Smooth muscle cell (in vitro differentiated cells): ENCODE measurements around the gene LRWD1. TPM values are rescaled to one million over a fixed set of nuclear protein-coding genes. Genes with fewer than 3 reads are reported as not detected.

Experiments used
- DNase-seq: peaks from one replicate; lab custom pipeline; 2025; ENCODE audit not compliant: unreplicated experiment; lab: John Stamatoyannopoulos, UW
- H2AFZ ChIP-seq: fragments of 200-600 bp; sonication (generic); 2 replicates; pipeline ENCODE4 v1.6.0; 2016; ENCODE audit warnings: antibody characterized with exemption, low read depth, mild to moderate bottlenecking
- H3F3A ChIP-seq: fragments of 200-600 bp; sonication (generic); 2 replicates; pipeline ENCODE4 v1.6.0; 2017; ENCODE audit warnings: antibody characterized with exemption, low read depth
- H3K27ac ChIP-seq: fragments of 200-600 bp; sonication (generic); 2 replicates; pipeline ENCODE4 v1.5.1; 2016; ENCODE audit warnings: low read depth, mild to moderate bottlenecking
- H3K27me3 ChIP-seq: fragments of 200-600 bp; sonication (generic); 2 replicates; pipeline ENCODE4 v1.6.1; 2016; ENCODE audit warnings: low read depth, mild to moderate bottlenecking
- H3K36me3 ChIP-seq: fragments of 200-600 bp; sonication (generic); 2 replicates; pipeline ENCODE4 v1.5.1; 2016; ENCODE audit warnings: low read depth
- H3K4me1 ChIP-seq: fragments of 200-600 bp; sonication (generic); 2 replicates; pipeline ENCODE4 v1.5.1; 2016; ENCODE audit warnings: low read depth
- H3K4me2 ChIP-seq: fragments of 200-600 bp; sonication (generic); 2 replicates; pipeline ENCODE4 v1.6.0; 2016; ENCODE audit warnings: mild to moderate bottlenecking
- H3K4me3 ChIP-seq: fragments of 200-600 bp; sonication (generic); 2 replicates; pipeline ENCODE4 v1.5.1; 2016; ENCODE audit warnings: mild to moderate bottlenecking
- H3K79me2 ChIP-seq: fragments of 200-600 bp; sonication (generic); 2 replicates; pipeline ENCODE4 v1.6.0; 2016; ENCODE audit warnings: low read depth, mild to moderate bottlenecking
- H3K9ac ChIP-seq: fragments of 200-600 bp; sonication (generic); 2 replicates; pipeline ENCODE4 v1.6.0; 2016; ENCODE audit warnings: low read depth
- H3K9me3 ChIP-seq: fragments of 200-600 bp; sonication (generic); replicated peaks from 2 replicates; pipeline ENCODE4 v1.5.1; 2016; ENCODE audit warnings: low read depth
- H4K20me1 ChIP-seq: fragments of 200-600 bp; sonication (generic); 2 replicates; pipeline ENCODE4 v1.6.0; 2016; ENCODE audit warnings: low read depth
- CTCF ChIP-seq: fragments of 200-600 bp; sonication (generic); IDR thresholded peaks from 2 replicates; pipeline ENCODE4 v1.5.1; 2017; ENCODE audit warnings: borderline replicate concordance, mild to moderate bottlenecking, antibody characterized with exemption; ENCODE audit not compliant: insufficient read depth, poor library complexity, severe bottlenecking
- WGBS: methylation state at CpG from one replicate; pipeline ENCODE4 v1.1.7; 2016; ENCODE audit warnings: low lambda C conversion rate; 5-methylcytosine and 5-hydroxymethylcytosine counted together
- polyA plus RNA-seq: library from polyadenylated mRNA; unstranded; fragments of >200 nt; fragmentation: Nextera tagmentation; extraction: Ambion mirVana; gene quantifications from 2 replicates; pipeline ENCODE4 v1.2.1, GENCODE V29; 2016
- total RNA-seq: library from RNA; depleted of rRNA; stranded (reverse); fragments of >200 nt; gene quantifications from 2 replicates; pipeline ENCODE4 v1.2.3, GENCODE V29; 2014

LRWD1 gene
- total and polyA plus RNA-seq, 2 experiments from 2014 or later: 13.1 to 21.2 TPM

- H3F3A ChIP-seq: no peaks in the 10 kb centered on the region
- WGBS: 93% methylated on average over 5 of the region's 5 CpGs
- H3K36me3 ChIP-seq: peaks cover 3% of the 10 kb centered on the region
- no peak overlapping the region for H3K9ac ChIP-seq
- DNase-seq: no peak
- no peak overlapping the region for H3K4me3 ChIP-seq
- no peaks in the 10 kb centered on the region for H3K27me3 ChIP-seq
- no peaks in the 10 kb centered on the region for H3K9me3 ChIP-seq
- peaks cover under 1% of the 10 kb centered on the region for H3K79me2 ChIP-seq
- no peak overlapping the region for H3K4me2 ChIP-seq
- H3K4me1 ChIP-seq: no peaks in the 10 kb centered on the region
- TF ChIP-seq CTCF: no peak
- no peak overlapping the region for H2AFZ ChIP-seq
- no peak overlapping the region for H3K27ac ChIP-seq
- peaks cover 62% of the 10 kb centered on the region for H4K20me1 ChIP-seq
Observed at GRCh38 chr7:102418592-102418991, 46.2 kb upstream of the LRWD1 start.

DNA sequence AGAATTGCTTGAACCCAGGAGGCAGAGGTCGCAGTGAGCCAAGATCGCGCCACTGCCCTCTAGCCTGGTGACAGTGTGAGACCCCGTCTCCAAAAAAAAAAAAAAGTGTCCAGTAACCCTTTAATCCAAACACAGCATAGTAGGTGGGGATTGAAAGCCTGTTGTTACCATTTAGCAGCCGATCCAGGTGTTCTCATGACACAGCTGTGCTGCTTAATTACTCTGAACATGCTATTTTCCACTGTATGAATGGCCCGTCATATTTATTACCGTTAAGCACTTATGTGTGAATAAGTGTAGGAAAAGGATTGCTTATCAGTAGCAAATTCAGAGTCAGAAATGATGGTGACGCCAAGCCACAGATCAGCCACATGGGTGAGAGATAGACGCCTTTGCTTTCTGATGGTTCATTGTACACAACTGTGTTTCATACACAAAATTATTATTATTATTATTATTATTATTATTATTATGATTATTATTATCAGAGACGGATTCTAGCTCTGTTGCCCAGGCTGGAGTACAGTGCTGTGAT lies 43.0 kb upstream of the LRWD1 start:
- H3K79me2 ChIP-seq: no peaks in the 10 kb centered on the region
- H3K36me3 ChIP-seq: no peaks in the 10 kb centered on the region
- H3K27ac ChIP-seq: no peak overlapping the region
- DNase-seq: no peak
- no peak for TF ChIP-seq CTCF
- no peaks in the 10 kb centered on the region for H3K4me1 ChIP-seq
- 97% methylated on average over 10 of the region's 10 CpGs for WGBS
- H3K4me3 ChIP-seq: no peak overlapping the region
- H3K27me3 ChIP-seq: no peaks in the 10 kb centered on the region
- H3K4me2 ChIP-seq: no peak overlapping the region
- H3K9me3 ChIP-seq: no peaks in the 10 kb centered on the region
- no peak overlapping the region for H3K9ac ChIP-seq
- H4K20me1 ChIP-seq: peaks cover 46% of the 10 kb centered on the region
- no peak overlapping the region for H2AFZ ChIP-seq
- no peaks in the 10 kb centered on the region for H3F3A ChIP-seq

- no peaks in the 10 kb centered on the region for H3K4me1 ChIP-seq
- no peak overlapping the region for H3K4me3 ChIP-seq
- WGBS: 86% methylated on average over 12 of the region's 12 CpGs
- peaks cover 3% of the 10 kb centered on the region for H3F3A ChIP-seq
- no peak for DNase-seq
- no peaks in the 10 kb centered on the region for H3K79me2 ChIP-seq
- H3K36me3 ChIP-seq: no peaks in the 10 kb centered on the region
- no peak overlapping the region for H3K9ac ChIP-seq
- no peak overlapping the region for H3K4me2 ChIP-seq
- H3K27me3 ChIP-seq: no peaks in the 10 kb centered on the region
- TF ChIP-seq CTCF: no peak
- peaks cover 26% of the 10 kb centered on the region for H4K20me1 ChIP-seq
- H3K27ac ChIP-seq: no peak overlapping the region
- H3K9me3 ChIP-seq: no peaks in the 10 kb centered on the region
- no peak overlapping the region for H2AFZ ChIP-seq
Observed at GRCh38 chr7:102424129-102424551, 40.6 kb upstream of the LRWD1 start.

GRCh38 chr7:102424787-102425218 lies 40.0 kb upstream of the LRWD1 start:
- Histone ChIP-seq H4K20me1 (peaks cover 21% of the 10 kb centered on the region), H3K79me2 (no peaks in the 10 kb centered on the region), H3F3A (peaks cover 9% of the 10 kb centered on the region), H3K27ac (no peak overlapping the region), H3K4me3 (no peak overlapping the region), H3K4me1 (no peaks in the 10 kb centered on the region), H3K27me3 (no peaks in the 10 kb centered on the region), H3K4me2 (no peak overlapping the region), H2AFZ (no peak overlapping the region), H3K9ac (no peak overlapping the region), H3K9me3 (no peaks in the 10 kb centered on the region), H3K36me3 (no peaks in the 10 kb centered on the region)
- TF ChIP-seq CTCF: no peak
- WGBS: 93% methylated on average over 12 of the region's 13 CpGs
- DNase-seq: no peak
